PFSK-1 (cell line): ENCODE results near the gene GLT8D1.

Source experiments
- POLR2AphosphoS5 ChIP-seq: IDR thresholded peaks from 2 replicates; pipeline ENCODE4 v1.6.1; 2012; ENCODE audit warnings: low read depth, mild to moderate bottlenecking, control low read depth, low read length, moderate library complexity
- SIN3A ChIP-seq: IDR thresholded peaks from 2 replicates; pipeline ENCODE4 v1.6.1; 2012; ENCODE audit warnings: mild to moderate bottlenecking, low read length, moderate library complexity, borderline replicate concordance; ENCODE audit not compliant: insufficient read depth
- TAF1 ChIP-seq: IDR thresholded peaks from 2 replicates; pipeline ENCODE4 v1.6.1; 2012; ENCODE audit warnings: low read length, control low read depth, borderline replicate concordance; ENCODE audit not compliant: insufficient read depth

GRCh38 chr3:52710512-52710911 lies 4.9 kb upstream of the GLT8D1 start:
- TF ChIP-seq POLR2AphosphoS5 (no peak), SIN3A (no peak), TAF1 (no peak)
